ENCODE measurements around the gene SLIT3.

DNA sequence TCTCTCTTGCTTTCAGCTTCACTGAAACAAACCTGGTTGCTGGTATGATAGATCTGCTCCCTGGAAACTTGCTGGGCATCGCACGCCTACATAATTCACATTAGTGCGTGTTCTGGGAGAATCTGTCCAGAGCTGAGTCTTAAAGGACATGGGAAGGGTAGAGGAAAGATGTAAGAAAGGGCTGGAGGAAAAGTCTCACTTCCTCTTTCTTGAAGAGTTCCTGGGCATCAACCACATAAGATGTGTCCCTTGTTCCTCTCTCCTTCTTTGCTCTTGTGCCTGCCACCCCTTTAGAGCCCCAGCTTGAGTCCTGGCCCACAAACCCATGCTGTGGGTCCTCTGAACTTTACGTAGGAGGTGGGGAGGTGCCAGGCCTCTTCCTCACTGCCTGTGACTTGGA lies 516.5 kb downstream of the SLIT3 start:
- TF ChIP-seq, protein P1, sequence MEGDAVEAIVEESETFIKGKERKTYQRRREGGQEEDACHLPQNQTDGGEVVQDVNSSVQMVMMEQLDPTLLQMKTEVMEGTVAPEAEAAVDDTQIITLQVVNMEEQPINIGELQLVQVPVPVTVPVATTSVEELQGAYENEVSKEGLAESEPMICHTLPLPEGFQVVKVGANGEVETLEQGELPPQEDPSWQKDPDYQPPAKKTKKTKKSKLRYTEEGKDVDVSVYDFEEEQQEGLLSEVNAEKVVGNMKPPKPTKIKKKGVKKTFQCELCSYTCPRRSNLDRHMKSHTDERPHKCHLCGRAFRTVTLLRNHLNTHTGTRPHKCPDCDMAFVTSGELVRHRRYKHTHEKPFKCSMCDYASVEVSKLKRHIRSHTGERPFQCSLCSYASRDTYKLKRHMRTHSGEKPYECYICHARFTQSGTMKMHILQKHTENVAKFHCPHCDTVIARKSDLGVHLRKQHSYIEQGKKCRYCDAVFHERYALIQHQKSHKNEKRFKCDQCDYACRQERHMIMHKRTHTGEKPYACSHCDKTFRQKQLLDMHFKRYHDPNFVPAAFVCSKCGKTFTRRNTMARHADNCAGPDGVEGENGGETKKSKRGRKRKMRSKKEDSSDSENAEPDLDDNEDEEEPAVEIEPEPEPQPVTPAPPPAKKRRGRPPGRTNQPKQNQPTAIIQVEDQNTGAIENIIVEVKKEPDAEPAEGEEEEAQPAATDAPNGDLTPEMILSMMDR (IDR thresholded peaks at IDR 0.05) = no peak
- TF ChIP-seq POLR2A (IDR thresholded peaks at IDR 0.05) = no peak
